Measurements from ENCODE around the gene FBLN1.
"Not testable (repeated sequence)": the region's sequence is repeated elsewhere in the genome, so short reads cannot be mapped to it uniquely, and the experiment has no call there.

FBLN1 gene

GRCh38 chr22:45502215-45503049 is at the start of gene FBLN1:
FBLN1 (plus strand) TSS chr22:45502883; CDS start chr22:45502986, 103 bp downstream.
- DNase-seq = no peak

GRCh38 chr22:45453764-45454163 is 48.9 kb upstream of the FBLN1 start:
- DNase-seq = no peak

GRCh38 chr22:45454275-45454674 is 48.4 kb upstream of the FBLN1 start:
- no peak for DNase-seq

GRCh38 chr22:45455212-45455611 is 47.5 kb upstream of the FBLN1 start:
- no peak for DNase-seq

GRCh38 chr22:45455621-45456020 is 47.1 kb upstream of the FBLN1 start:
- DNase-seq = no peak

- no peak for DNase-seq
Measured at GRCh38 chr22:45456811-45457210, 45.9 kb upstream of the FBLN1 start.

- no peak for DNase-seq
Measured at GRCh38 chr22:45458532-45458931, 44.2 kb upstream of the FBLN1 start.

GRCh38 chr22:45459235-45459634 is 43.4 kb upstream of the FBLN1 start:
- no peak for DNase-seq

GRCh38 chr22:45460288-45461109 is 42.2 kb upstream of the FBLN1 start:
- no peak for DNase-seq

- DNase-seq = no peak
Measured at GRCh38 chr22:45462034-45462655, 40.5 kb upstream of the FBLN1 start.

- DNase-seq = not testable (repeated sequence)
Measured at GRCh38 chr22:45463691-45464090, 39.0 kb upstream of the FBLN1 start.

- DNase-seq = no peak
Measured at GRCh38 chr22:45465633-45466032, 37.0 kb upstream of the FBLN1 start.

GRCh38 chr22:45468872-45469271 is 33.8 kb upstream of the FBLN1 start:
- DNase-seq = no peak

- no peak for DNase-seq
Measured at GRCh38 chr22:45469281-45470073, 33.2 kb upstream of the FBLN1 start.

- DNase-seq = no peak
Measured at GRCh38 chr22:45470871-45471270, 31.8 kb upstream of the FBLN1 start.

- DNase-seq = no peak
Measured at GRCh38 chr22:45472426-45472825, 30.3 kb upstream of the FBLN1 start.

GRCh38 chr22:45473626-45474237 is 29.0 kb upstream of the FBLN1 start:
- no peak for DNase-seq

GRCh38 chr22:45475063-45475747 is 27.5 kb upstream of the FBLN1 start:
- DNase-seq = no peak

- DNase-seq = no peak
Measured at GRCh38 chr22:45475851-45476514, 26.7 kb upstream of the FBLN1 start.

- DNase-seq = no peak
Measured at GRCh38 chr22:45476814-45477213, 25.9 kb upstream of the FBLN1 start.
